Measurements from ENCODE around the gene PALLD.
"Not testable (repeated sequence)": the region's sequence is repeated elsewhere in the genome, so short reads cannot be mapped to it uniquely, and the experiment has no call there.

The PALLD gene

DNA sequence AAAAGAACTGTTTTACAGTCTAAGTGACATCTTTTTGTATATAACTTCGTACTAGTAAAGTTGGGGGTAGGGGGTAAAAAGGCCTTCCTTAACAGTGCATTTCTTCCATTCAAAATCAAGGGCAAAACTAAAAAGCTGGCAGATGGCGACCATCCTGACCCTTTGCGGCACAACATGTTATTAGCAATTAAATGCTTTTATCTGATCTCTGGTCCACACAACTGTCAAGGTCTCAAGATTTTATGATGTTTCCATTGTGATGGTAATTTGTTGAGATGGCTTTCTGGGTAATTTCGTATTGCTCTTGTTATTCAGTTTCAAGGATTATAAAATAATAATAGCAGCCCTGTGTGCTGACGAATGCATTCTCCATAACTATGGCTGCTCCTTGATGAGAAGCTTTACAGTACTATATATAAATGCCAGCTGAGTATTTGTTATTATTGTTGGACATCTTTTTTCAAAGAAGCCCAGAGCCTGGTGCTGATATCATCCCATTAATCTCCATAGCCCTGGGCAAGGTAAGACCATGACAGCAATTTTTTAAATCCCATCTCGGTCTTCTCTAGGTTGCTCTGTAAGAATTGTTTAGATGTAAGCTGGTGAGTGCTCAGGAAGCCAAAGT lies 423.7 kb downstream of the PALLD start:
- DNase-seq: no peak

GRCh38 chr4:168923526-168924194 lies 426.8 kb downstream of the PALLD start:
- DNase-seq: peak; percentile 59 to 74

DNA sequence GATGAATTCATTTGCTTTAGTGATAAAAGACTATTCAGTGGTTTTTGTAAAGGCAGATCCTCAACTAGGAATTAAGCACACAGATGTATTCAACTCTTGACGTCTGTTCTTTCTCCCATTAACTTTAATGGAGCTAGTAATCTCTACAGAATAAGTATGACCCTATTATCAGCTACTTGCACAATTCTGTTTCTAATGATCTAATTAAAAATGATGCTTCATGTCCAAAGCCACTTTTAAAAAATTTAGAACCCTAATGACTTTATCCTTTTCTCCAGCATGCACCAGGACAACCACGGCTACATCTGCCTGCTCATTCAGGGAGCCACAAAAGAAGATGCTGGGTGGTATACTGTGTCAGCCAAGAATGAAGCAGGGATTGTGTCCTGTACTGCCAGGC lies 427.8 kb downstream of the PALLD start:
- DNase-seq: no peak

DNA sequence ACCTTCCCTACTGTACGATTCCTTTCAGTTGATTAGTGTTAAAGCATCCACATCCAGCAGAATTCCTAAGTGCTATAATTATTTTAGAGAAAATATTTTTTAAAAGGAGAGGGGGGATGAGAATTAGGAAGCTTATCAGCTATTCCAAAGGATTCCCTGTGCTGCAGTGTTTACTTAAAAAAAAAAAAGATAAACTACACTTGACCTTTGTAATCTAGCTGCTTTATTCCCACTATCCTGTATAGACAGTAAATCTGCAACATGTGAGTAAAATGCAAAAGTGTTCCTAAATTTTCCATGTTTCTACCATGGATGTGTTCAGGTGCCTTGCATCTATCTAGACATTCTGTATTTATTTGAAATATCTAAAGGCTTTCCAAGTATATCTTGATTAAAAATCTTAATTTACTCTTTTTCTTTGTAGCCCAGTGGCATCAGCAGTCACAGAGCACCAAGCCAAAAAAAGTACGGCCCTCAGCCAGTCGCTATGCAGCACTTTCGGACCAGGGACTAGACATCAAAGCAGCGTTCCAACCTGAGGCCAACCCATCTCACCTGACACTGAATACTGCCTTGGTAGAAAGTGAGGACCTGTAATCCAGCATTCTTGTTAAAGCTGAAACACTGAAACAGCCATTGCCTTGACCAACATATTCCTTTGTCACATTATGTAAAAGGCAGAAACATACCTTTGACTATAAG lies 429.1 kb downstream of the PALLD start:
- no peak for DNase-seq

GRCh38 chr4:168928346-168928745 lies 431.5 kb downstream of the PALLD start:
- no peak for DNase-seq

DNA sequence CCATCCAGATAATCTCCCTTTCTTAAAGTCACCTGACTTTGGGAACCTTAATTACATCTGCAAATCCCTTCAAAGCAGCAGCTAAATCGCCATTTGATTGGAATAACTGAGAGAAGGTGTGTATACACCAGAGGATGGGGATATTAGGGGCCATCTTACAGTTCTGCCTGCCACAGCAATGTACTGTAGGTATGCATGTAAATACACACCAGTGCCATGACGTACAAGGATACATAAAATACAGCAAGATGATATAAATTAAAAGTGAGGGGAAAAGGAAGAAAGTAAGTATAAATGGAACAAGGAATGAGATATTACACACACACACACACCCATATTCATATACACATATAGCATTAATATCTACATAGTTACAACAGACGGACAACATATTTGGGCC lies 432.0 kb downstream of the PALLD start:
- DNase-seq: no peak

DNA sequence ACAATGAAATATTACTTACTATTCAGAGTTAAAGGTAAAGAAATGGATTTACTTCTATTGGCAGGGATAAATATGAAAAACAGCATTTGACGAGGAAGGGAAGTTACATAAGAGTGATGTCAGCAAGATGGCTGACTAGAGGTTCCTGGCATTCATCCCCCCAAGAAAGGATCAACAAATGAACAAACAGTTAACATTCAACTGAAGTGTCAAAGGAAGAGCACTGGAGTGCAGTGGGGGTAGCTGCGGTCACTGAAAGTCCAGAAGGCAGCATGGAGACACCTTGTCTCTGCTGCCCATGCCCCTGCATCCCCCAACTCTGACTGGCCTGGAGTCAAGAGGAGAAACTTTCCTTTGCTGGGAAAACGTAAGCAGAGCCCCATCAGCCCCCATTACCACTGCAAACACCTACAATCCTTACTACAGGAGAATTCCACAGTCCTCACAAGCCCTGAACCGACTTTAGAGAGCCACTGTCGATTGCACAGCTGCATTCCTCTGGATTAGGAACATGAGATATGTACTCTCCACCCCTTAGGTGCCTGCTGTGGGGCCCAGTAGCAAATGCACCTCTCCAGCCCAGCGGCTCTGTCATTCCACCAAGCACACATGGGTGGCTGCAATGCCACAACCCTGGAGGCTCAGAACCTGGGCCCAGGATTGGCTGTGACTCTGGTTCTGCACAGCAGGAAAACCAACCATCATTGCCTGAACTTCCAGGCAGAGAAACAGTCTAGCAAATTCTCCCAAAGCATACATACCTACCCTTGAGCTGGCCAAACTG lies 433.8 kb downstream of the PALLD start:
- DNase-seq: no peak

DNA sequence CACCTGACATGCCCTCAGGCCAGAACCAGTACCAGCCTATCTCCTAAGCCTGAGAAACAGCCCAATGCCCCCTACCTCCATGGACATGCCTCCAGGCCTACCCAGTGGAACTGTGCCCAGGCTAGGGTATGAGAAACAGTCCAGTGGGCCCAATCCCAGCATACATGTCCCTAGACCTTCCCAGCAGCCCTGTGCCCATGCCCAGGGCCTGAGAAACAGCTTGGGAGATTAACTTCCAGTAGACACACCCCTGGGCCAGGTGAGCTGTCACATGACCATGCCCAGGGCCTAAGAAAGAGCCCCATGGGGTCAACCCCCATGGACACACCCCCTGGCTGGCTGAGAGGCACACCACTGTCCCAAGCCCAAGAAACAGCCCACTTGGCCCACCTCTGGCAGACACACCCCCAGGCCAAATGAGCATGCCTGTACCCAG lies 434.4 kb downstream of the PALLD start:
- no peak for DNase-seq

- DNase-seq: no peak
Observed at GRCh38 chr4:168932138-168932537, 435.3 kb downstream of the PALLD start.

DNA sequence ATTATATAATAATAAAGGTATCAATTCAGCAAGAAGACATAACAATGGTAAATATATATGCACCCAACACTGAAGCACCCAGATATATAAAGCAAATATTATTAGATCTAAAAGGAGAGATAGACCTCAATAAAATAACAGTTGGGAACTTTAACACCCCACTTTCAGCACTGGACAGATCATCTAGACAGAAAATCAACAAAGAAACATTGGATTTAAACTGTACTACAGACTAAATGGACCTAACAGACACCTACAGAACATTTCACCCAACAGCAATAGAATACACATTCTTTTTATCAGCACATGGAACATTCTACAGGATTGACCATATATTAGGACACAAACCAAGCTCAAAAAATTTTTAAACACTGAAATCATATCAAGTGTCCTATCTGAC lies 436.6 kb downstream of the PALLD start:
- no peak for DNase-seq

- DNase-seq: not testable (repeated sequence)
Observed at GRCh38 chr4:168937473-168937872, 440.6 kb downstream of the PALLD start.

- no peak for DNase-seq
Observed at GRCh38 chr4:168942985-168943384, 446.1 kb downstream of the PALLD start.

DNA sequence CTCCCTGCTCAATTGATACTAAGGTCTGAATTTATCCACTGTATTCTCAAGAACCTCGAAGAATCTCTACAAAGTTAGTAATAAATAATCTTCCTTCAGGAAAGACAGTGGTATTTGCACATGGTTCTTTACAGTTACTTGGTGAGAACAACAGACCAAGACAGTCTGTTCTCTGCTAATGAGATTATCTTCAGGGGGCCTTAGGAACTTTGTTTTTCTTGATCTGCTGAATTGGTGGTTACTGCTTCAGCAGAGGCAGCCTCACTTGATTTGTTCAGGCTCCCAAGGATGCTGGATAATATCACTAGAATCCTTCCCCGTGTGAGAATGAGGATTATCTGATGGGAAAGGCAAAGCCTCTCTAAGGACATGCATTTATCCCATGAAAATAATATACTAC lies 448.4 kb downstream of the PALLD start:
- no peak for DNase-seq

GRCh38 chr4:168952821-168953246 lies 456.0 kb downstream of the PALLD start:
- not testable (repeated sequence) for DNase-seq

DNA sequence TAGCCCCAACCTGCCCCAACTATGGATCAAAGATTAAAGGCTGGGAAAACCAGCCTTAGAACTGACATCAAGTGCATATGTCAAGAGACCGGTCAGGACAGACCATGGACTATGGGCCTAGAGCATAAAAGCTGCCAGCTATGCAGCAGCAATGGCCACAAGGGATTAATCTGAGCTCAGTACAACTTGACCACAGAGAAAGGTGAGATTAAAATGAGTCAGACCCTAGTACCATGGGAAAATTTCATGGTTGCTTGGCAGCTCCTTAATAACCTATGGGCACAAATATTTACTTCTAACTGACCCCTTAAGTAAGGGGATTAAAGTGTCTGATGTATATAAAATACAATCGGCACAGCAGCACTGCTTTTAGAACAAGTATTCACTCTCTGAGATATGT lies 458.8 kb downstream of the PALLD start:
- DNase-seq: no peak

- no peak for DNase-seq
Observed at GRCh38 chr4:168960716-168961115, 463.9 kb downstream of the PALLD start.

DNA sequence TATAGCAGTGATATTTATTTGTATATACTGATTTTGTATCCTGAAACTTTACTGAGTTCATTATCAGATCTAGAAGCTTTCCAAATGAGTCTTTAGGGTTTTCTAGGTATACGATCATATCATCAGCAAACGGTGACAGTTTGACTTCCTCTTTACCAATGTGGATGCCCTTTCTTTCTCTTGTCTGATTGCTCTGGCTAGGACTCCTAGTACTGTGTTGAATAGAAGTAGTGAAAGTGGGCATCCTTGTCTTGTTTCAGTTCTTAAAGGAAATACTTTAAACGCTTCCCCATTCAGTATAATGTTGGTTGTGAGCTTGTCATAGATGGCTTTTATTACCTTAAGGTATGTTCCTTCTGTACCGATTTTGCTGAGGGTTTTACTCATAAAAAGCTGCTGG lies 475.7 kb downstream of the PALLD start:
- no peak for DNase-seq
